HG03175 (cell line): Measurements from ENCODE around the gene KIRREL3.

ENCODE experiments used
- ATAC-seq: cut with Tn5 transposase; IDR thresholded peaks from one replicate; pipeline ENCODE4 v1.9.1; 2021; ENCODE audit warnings: mild to moderate bottlenecking, moderate library complexity; ENCODE audit not compliant: unreplicated experiment

KIRREL3 gene

GRCh38 chr11:126747315-126747714 is 253.3 kb downstream of the KIRREL3 start:
- ATAC-seq: no peak

DNA sequence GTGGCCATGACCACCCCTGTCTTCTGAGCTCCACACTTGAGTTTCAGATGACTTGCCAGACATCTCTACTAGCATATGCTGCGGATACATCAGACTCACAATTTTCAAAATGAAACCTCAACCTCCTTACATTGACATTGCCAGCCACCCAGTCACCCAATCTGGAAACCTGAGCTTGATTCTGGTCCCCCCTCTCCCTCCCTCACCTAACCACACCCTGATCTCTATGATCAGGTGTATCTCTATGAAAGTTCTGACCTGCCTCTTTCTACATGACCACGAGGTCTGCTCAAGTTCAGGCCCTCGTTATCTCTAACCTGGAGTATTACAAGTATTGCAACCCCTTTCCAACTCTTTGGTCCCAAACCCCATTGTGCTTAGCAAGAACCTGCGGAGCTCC is 254.1 kb downstream of the KIRREL3 start:
- no peak for ATAC-seq

DNA sequence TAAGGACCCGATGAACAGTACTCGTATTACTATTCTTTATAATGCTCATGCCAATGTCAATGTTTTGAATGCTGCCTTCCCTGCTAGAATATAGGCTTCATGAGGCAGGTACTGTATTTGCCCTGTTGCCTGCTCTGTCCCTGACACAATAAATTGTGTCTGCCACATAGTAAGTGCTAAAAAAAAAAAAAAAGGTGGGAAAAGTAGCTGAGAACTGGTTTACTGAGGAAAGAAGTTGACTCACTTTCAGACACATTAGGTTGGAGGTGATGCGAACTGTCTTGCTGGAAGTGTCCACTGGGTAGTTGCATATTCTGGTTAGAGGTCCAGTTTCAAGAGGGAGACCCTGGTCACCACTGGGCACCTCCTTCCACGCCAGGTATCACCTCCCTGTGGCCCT is 255.9 kb downstream of the KIRREL3 start:
- no peak for ATAC-seq

GRCh38 chr11:126743628-126744027 is 256.9 kb downstream of the KIRREL3 start:
- ATAC-seq: no peak

GRCh38 chr11:126742582-126742981 is 258.0 kb downstream of the KIRREL3 start:
- ATAC-seq: no peak

DNA sequence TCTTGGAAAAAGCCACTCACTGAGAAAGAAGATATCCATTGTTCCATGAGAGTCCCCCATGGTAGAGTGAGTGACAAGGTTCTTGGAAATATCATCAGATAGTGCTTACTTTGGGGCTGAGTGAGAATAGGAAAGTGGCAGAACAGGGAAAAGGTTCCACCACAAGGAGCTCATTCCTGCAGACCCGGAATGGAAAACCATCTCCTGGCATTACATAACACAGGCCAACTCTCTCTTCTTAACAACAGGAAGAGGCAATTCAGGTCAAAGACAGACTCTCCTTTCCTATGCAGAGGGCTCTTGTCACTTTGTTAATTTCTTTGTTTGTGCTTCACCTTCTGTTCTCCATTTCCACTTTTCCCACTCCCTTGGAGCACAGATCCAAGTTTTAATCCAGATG is 259.7 kb downstream of the KIRREL3 start:
- no peak for ATAC-seq

DNA sequence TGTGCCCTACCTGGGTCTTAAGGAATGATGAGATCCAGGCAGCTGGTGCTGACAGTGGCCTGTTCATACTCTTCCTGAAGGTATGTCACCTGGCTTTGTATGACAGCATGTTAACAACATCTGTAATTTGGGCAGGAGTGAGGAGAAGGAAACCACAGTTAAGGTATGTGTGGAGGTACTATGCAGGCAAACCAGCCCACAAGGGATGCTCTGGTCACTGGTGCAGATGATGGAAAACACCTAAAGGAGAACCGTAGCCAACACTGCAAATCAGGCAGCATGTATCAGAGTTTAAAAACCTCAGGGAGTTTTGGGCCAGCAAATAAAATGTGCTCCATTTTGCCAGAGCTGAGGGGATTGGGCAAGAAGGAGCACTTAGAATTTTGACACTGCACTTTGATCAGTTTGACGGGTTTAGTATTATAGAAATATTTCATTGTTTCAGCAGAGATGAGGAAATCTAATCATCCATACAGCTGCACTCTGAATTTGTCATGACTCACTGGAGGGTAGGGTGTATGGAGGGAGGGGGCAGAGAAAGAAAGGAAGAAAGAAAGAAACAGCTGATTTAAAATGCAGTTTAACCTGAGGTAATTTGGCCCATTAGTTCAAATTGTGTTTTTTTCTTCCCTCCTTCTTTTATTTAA is 260.9 kb downstream of the KIRREL3 start:
- no peak for ATAC-seq

DNA sequence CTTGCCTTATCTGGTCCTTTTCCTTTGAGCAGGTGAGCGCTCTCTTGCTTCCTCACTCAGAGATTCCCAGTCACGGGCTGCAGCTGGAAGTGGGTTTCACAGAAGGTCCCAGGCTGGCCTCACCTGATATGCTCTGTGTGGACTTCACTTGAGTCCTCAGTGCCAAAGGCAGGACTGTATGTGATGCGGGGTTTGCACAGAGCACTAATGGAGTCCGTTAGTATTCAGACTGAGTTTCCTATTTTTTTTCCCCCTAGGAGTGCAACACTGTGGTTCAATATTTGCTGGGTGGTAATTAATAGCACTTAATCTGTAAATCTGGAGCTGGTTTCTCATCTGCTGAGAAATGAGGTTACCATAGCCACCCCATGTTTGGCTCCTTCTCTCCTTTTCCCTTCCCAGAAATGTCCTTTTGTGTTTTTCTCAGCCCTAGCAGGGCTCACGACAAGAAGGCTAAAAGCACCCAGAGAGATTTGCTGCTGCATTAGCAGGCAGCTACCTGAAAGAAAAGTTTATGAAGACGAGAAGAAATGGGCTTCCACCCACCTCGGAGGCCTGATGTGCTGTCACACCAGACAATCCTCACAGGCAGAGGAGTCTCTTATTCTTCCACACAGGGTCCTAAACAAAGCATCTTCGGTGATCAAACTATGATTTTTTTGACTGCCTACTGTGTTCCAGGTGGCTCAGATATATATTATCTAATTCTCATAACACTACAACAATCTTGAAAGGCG is 262.1 kb downstream of the KIRREL3 start:
- no peak for ATAC-seq

DNA sequence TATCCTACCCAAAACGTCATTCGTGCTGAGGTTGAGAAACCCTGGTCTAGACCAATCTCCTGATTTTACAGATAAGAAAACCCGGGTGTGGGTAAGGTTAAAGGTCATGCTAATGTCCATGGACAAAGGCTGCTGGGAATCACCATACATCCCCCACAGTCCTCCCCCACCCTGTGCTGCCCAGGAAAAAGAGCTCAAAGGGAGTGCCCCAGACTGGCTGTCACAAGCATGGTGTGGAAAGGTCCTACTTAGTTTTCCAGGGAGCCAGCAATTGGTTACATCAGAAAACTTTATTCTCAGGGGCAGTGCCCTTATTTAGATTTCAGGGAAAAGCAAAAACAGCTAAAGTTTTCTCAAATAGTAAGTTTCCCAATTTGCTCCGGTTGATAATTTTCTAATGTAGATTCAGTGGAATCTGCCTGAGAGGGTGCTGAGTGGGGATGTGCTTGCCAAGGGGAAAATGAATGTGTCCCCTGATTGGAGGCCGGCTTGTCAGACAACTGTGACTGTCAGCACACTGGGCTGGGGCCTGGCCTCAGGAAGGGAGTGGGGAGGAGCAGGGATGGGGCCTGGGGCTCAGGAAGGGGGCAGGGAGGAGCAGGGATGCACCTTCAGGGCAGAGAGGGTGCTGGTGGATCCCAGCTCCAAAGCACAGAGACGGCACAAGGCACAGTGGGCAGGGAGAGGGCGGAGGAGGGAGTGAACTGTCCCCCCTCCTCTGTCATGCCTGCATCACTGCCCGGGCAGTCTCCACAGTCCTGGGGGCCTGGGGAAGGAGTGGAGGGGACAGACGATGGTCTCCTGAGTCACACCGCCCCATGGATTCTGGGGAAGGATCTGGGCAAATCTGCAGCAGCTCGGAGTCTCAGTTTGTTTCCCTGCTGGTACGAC is 263.6 kb downstream of the KIRREL3 start:
- ATAC-seq: no peak

- no peak for ATAC-seq
Observed at GRCh38 chr11:126734752-126735151, 265.8 kb downstream of the KIRREL3 start.

GRCh38 chr11:126733685-126734084 is 266.9 kb downstream of the KIRREL3 start:
- no peak for ATAC-seq

DNA sequence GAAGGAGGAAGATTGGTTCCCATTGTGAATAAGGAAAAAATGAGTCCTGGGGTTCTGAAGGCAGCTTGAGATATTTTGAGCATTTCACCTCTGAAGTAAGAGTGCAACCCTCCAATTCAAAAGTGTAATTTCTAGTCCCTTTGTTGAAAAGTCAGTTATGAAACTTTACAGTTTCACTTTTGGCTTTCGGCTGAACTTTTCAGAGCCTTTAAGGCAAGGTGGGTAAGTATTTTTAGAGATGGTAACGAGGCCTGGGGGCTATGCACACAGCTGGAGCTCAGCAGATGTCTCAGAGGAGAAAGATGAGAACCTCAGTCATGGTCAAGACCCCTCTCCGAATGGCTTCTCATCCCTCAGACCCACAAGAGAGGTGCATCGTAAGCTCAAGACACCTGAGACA is 267.6 kb downstream of the KIRREL3 start:
- ATAC-seq: peak; percentile 66

DNA sequence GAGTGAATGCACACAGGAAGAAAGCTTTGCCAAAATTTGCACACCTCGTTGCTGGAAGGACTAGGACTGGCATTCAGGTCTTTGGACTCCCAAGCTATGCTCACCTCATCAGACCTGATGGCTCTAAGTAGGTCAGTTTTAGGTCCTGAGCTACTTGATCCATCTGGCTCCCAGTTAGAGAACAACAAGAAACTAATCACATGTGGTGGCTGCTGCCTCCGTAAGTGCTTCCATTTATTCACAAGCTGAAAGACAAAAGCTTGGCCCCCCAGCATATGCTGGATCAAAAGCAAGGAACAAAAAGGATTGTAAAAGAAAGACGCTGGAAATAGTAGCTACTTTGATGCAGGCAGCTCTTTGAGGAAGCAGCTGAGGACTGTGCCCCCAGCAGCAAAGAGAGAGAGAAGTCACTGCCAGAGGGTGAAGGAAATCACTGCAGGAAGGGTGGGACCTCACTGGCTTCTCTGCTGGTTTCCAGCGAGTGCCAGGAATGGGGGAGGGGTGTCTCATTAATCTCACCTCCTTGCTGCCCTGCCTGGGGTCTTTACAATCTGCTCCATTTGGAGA is 268.9 kb downstream of the KIRREL3 start:
- no peak for ATAC-seq

- ATAC-seq: no peak
Observed at GRCh38 chr11:126727381-126727780, 273.2 kb downstream of the KIRREL3 start.

GRCh38 chr11:126725521-126725920 is 275.0 kb downstream of the KIRREL3 start:
- ATAC-seq: no peak

- no peak for ATAC-seq
Observed at GRCh38 chr11:126725043-126725442, 275.5 kb downstream of the KIRREL3 start.

DNA sequence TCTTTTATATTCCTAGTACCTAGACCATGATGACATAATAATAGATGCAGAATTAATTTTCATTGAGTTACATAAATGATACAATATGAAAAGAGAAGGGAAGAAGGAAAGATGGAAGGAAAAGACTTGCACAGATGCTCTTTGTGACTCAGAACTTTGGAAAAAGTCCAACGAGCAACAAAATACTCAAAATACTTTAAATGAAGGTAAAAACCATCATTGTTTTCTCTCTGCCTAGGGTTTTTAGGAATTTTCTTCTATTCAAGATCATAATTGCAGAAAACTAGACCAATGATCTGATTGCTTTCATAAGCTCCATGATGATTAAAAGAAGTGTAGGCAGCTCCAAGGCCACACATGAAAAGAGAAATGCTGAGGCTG is 276.9 kb downstream of the KIRREL3 start:
- no peak for ATAC-seq

- no peak for ATAC-seq
Observed at GRCh38 chr11:126722956-126723664, 277.5 kb downstream of the KIRREL3 start.

- ATAC-seq: no peak
Observed at GRCh38 chr11:126722006-126722736, 278.4 kb downstream of the KIRREL3 start.
